HFF-Myc (cell line): ENCODE measurements around the gene POU3F3.

ENCODE experiments used
- DNase-seq: peaks from one replicate; pipeline ENCODE4 v3.0.0-alpha.2; 2011; ENCODE audit warnings: low read depth; ENCODE audit errors: extremely low read depth
- H3K4me3 ChIP-seq: replicated peaks from 2 replicates; pipeline ENCODE4 v1.5.1; 2011; ENCODE audit warnings: low read depth, mild to moderate bottlenecking, control low read depth, low read length
- CTCF ChIP-seq: IDR thresholded peaks from 2 replicates; pipeline ENCODE4 v1.5.1; 2012; ENCODE audit warnings: mild to moderate bottlenecking, low read depth, low read length, control low read depth; ENCODE audit errors: missing control alignments

The POU3F3 gene

DNA sequence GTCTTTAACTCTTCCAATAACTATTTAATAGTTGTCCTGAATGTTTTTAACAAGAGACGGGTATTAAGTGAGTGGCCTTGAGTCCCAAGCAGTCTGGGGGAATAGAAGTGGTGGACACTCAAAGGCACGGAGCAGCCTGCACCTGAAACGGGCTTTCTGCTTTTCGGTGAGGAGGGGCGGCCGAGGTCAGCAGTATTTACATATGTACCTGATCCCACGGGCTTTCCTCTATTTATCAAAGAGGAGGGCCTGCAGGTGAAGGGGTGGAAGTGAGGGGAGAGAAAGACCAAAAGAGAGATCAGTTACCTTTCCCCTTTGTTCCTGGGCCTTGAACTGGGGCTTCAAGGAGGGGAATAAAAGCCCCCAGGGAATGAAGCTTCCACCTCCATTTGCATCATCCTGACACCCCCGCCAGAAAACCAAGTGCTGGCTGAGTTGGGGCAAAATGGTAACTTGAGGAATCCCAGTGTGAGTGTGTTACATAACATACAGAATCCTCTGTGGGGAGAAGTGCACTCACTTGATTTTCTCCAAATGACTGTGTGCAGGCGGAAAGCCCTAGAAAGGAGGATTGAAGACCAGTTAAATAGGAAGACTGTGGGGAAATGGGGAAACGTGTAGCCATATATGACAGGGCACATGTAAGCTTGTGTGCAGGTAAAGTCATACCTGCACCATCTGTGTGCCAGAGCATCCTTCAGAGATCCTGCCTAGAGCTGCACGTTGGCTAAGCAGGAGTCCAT, 12.4 kb downstream of the POU3F3 start:
- H3K4me3 ChIP-seq: no peak overlapping the region
- TF ChIP-seq CTCF: no peak
- DNase-seq: no peak

- H3K4me3 ChIP-seq: no peak overlapping the region
- no peak for DNase-seq
- no peak for TF ChIP-seq CTCF
Measured at GRCh38 chr2:104866883-104867812, 13.2 kb downstream of the POU3F3 start.

DNA sequence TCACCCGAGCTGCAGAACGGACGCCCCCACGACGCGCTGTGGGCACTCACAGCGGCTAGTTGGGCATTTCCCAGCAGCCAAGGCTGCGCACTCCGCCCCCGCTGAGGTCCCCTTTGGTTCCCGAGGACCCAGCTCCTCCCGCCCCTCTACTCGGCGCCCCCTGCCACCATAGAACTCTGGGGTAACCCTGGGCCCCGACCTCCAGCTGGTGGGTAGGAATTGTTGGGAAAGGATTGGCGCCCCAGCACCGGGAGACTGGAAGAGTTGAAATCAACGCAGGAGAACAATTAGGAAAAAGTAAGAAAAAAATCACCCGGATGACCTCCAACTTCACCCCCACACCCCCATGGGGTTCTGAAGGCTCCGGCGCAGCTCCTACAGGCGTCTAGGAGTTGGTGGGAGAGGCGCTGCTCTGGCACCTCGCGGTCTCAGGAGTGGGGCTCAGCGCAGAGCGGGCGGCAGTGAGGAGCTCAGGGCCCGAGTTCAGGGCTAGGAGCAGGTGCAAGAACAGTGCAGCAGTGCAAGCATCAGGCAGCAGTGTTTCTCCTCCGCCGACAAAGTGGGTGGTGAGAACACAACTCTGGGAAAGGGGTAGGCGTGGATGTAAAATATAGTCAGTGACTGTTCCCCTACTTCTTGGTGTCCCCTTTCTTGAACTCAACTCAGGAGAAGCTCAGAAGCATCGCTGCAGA, 14.0 kb downstream of the POU3F3 start:
- H3K4me3 ChIP-seq: no peak overlapping the region
- no peak for TF ChIP-seq CTCF

GRCh38 chr2:104868505-104868866, 14.6 kb downstream of the POU3F3 start:
- H3K4me3 ChIP-seq: no peak overlapping the region
- TF ChIP-seq CTCF: no peak
- DNase-seq: no peak

More for the DNA sequence above, 14.0 kb downstream of the POU3F3 start:
- DNase-seq: no peak

GRCh38 chr2:104870100-104870975, 16.4 kb downstream of the POU3F3 start:
- no peak for DNase-seq
- no peak for TF ChIP-seq CTCF
- no peak overlapping the region for H3K4me3 ChIP-seq

GRCh38 chr2:104871649-104871971, 17.7 kb downstream of the POU3F3 start:
- no peak for TF ChIP-seq CTCF
- no peak overlapping the region for H3K4me3 ChIP-seq
- no peak for DNase-seq
